HepG2 (cell line): Measurements from ENCODE around the gene EARS2. TPM values are rescaled to one million over a fixed set of nuclear protein-coding genes. Genes with fewer than 3 reads are reported as not detected.

ENCODE experiments used
- ATAC-seq: fragments of 200-7000 bp; cut with Tn5 transposase; 3 replicates; pipeline ENCODE4 v1.9.1; 2020; ENCODE audit warnings: mild to moderate bottlenecking, moderate library complexity
- BruUV-seq: library from RNA; stranded (reverse); fragments of 400-500 nt; replicated peaks from 2 replicates; lab custom pipeline; 2021; lab: Mats Ljungman, UMichigan
- CTCF ChIA-PET: fragments of 300-600 bp; formaldehyde crosslinking; extraction: SDS; loops from one replicate; lab custom pipeline; 2021; ENCODE audit warnings: low total read pairs, inconsistent platforms, low intra/inter-chr PET ratio; lab: Yijun Ruan, JAX
- POLR2A ChIA-PET: fragments of 350-600 bp; sonication (Branson Sonifier 250); formaldehyde crosslinking; loops from one replicate; lab custom pipeline; 2020; ENCODE audit warnings: antibody characterized with exemption, inconsistent platforms; lab: Yijun Ruan, JAX
- DNase-seq: peaks from one replicate; pipeline ENCODE4 v3.0.0-alpha.2; 2015; ENCODE audit warnings: low spot score
- FAIRE-seq: peaks from 3 replicates; lab custom pipeline; 2011; peaks lifted over from hg19 to GRCh38; lab: Jason Lieb, UNC
- H2AFZ ChIP-seq: one replicate; pipeline ENCODE4 v1.6.1; 2011; ENCODE audit warnings: low read length, inconsistent platforms
- H3K27ac ChIP-seq: fragments of 300-600 bp; 3 replicates; pipeline ENCODE4 v1.8.0; 2011; ENCODE audit warnings: mixed run types, mild to moderate bottlenecking, mixed read lengths, low read length, inconsistent platforms; ENCODE audit not compliant: insufficient read depth; ENCODE audit errors: extremely low read length
- H3K27me3 ChIP-seq, 2 experiments: fragments of 200-600 bp in 1 of 2; 2 replicates in 1 of 2; 3 replicates in 1 of 2; pipeline versions ENCODE4 v1.6.0 to v1.8.0; 2011; ENCODE audit warnings: low read length in 2 of 2, mild to moderate bottlenecking in 2 of 2, moderate library complexity in 2 of 2, inconsistent platforms in 1 of 2; ENCODE audit not compliant: insufficient read depth in 2 of 2, control insufficient read depth in 1 of 2
- H3K36me3 ChIP-seq, 2 experiments: fragments of 200-600 bp in 1 of 2; replicated peaks in 1 of 2; 2 replicates in 1 of 2; 3 replicates in 1 of 2; pipeline versions ENCODE4 v1.5.1 to v1.8.0; 2011; ENCODE audit warnings: low read length in 2 of 2, inconsistent platforms in 1 of 2; ENCODE audit not compliant: insufficient read depth in 2 of 2, control insufficient read depth in 1 of 2
- H3K4me1 ChIP-seq: 2 replicates; pipeline ENCODE4 v1.5.1; 2012; ENCODE audit warnings: low read length, inconsistent platforms; ENCODE audit not compliant: insufficient read depth
- H3K4me2 ChIP-seq: 2 replicates; pipeline ENCODE4 v1.6.0; 2011; ENCODE audit warnings: low read depth, low read length, inconsistent platforms
- H3K4me3 ChIP-seq, 3 experiments: fragments of 200-600 bp in 1 of 3; sonication (generic), shearing (Covaris generic) in 1 of 3; replicated peaks in 1 of 3; 2 replicates each; pipeline ENCODE4 v1.5.1; 2011 to 2016; ENCODE audit warnings: low read length in 3 of 3, inconsistent platforms in 2 of 3, low read depth in 2 of 3, mild to moderate bottlenecking in 2 of 3, control low read depth in 1 of 3, mixed read lengths in 1 of 3; ENCODE audit not compliant: insufficient read depth in 1 of 3
- H3K79me2 ChIP-seq: one replicate; pipeline ENCODE4 v1.6.1; 2011; ENCODE audit warnings: low read length, inconsistent platforms; ENCODE audit not compliant: insufficient read depth
- H3K9ac ChIP-seq: 2 replicates; pipeline ENCODE4 v1.6.0; 2011; ENCODE audit warnings: mild to moderate bottlenecking, low read depth, low read length, inconsistent platforms; ENCODE audit not compliant: insufficient read depth
- H3K9me3 ChIP-seq: 2 replicates; pipeline ENCODE4 v1.5.1; 2012; ENCODE audit warnings: mild to moderate bottlenecking, low read length
- H4K20me1 ChIP-seq: 2 replicates; pipeline ENCODE4 v1.6.0; 2011; ENCODE audit warnings: inconsistent platforms, mild to moderate bottlenecking, low read length, moderate library complexity; ENCODE audit not compliant: insufficient read depth
- HMG20B ChIP-seq: conservative IDR thresholded peaks from 2 replicates; pipeline ENCODE4 v1.6.1; 2016; ENCODE audit warnings: missing genetic modification reagents, missing compliant biosample characterization
- KAT2B ChIP-seq: fragments of 150-350 bp; IDR thresholded peaks from 2 replicates; pipeline ENCODE4 v1.6.1; 2014; ENCODE audit warnings: low read depth, low read length, borderline replicate concordance
- MXD1 ChIP-seq: sonication (generic); formaldehyde crosslinking; IDR thresholded peaks from 2 replicates; pipeline ENCODE4 v1.4.0; 2020; ENCODE audit warnings: mild to moderate bottlenecking, missing genetic modification reagents
- RFXAP ChIP-seq: sonication (generic); formaldehyde crosslinking; IDR thresholded peaks from 2 replicates; pipeline ENCODE4 v1.4.0; 2020; ENCODE audit warnings: missing genetic modification reagents, borderline replicate concordance
- ZNF121 ChIP-seq: sonication (generic); formaldehyde crosslinking; IDR thresholded peaks from 2 replicates; pipeline ENCODE4 v1.5.0; 2020; ENCODE audit warnings: mild to moderate bottlenecking, missing genetic modification reagents
- ZNF576 ChIP-seq: sonication (generic); formaldehyde crosslinking; IDR thresholded peaks from 2 replicates; pipeline ENCODE4 v1.4.0; 2020; ENCODE audit warnings: mild to moderate bottlenecking, missing genetic modification reagents
- ZNF652 ChIP-seq: IDR thresholded peaks from 2 replicates; pipeline ENCODE4 v1.6.1; 2016; ENCODE audit warnings: low read depth, borderline replicate concordance
- ZNF784 ChIP-seq: sonication (generic); formaldehyde crosslinking; IDR thresholded peaks from 2 replicates; pipeline ENCODE4 v1.5.1; 2020; ENCODE audit warnings: missing genetic modification reagents, mild to moderate bottlenecking, borderline replicate concordance
- ZSCAN29 ChIP-seq: sonication (generic); formaldehyde crosslinking; conservative IDR thresholded peaks from 2 replicates; pipeline ENCODE4 v1.4.0; 2020; ENCODE audit warnings: mild to moderate bottlenecking, missing genetic modification reagents
- WGBS: methylation state at CpG from one replicate; pipeline ENCODE4 v1.1.6; 2017; ENCODE audit warnings: low lambda C conversion rate; 5-methylcytosine and 5-hydroxymethylcytosine counted together
- in situ Hi-C: cut with HindIII; loops from 2 replicates; pipeline ENCODE4 v1.10.0; 2017; ENCODE audit warnings: low pct_unique_long_range_greater_than_20kb; ENCODE audit not compliant: extremely low pct_ligation_motif_present
- intact Hi-C: fragments of 100-400 bp; cut with micrococcal nuclease; formaldehyde crosslinking; loops from one replicate; pipeline ENCODE4 v1.10.0; 2022; ENCODE audit not compliant: unreplicated experiment
- polyA plus RNA-seq, 8 experiments: library from polyadenylated mRNA; depleted of rRNA in 3 of 8; stranded (reverse) in 7 of 8; unstranded in 1 of 8; fragments of >200 nt; fragmentation: Illumina TruSeq in 4 of 8; extraction: Trizol in 4 of 8; gene quantifications; 2 replicates each; pipeline versions ENCODE4 v1.2.1 to v1.2.3, GENCODE V29; 2011 to 2016; ENCODE audit warnings: low read depth in 4 of 8, missing spikeins in 1 of 8, mixed read lengths in 1 of 8; ENCODE audit not compliant: insufficient read depth in 1 of 8
- total RNA-seq, 5 experiments: library from RNA; depleted of rRNA; stranded (reverse); fragments of >200 nt; fragmentation: Illumina TruSeq; extraction: Trizol; gene quantifications; 2 replicates each; pipeline ENCODE4 v1.2.3, GENCODE V29; 2016; ENCODE audit warnings: low read depth in 1 of 5
- TF ChIP-seq, protein P1 (sequence below): sonication (generic); formaldehyde crosslinking; IDR thresholded peaks from 2 replicates; pipeline ENCODE4 v1.8.1; 2023; ENCODE audit warnings: mild to moderate bottlenecking, missing genetic modification reagents, borderline replicate concordance
- TF ChIP-seq, protein P2 (sequence below): IDR thresholded peaks from 2 replicates; pipeline ENCODE4 v1.6.1; 2012; ENCODE audit warnings: low read length, improper control_type of control experiment

EARS2 gene
- total and polyA plus RNA-seq, 2 of the 13 experiments (the other 11 are each of a cell fraction or from before 2014, with no cell fraction given): 49.4 to 80.4 TPM

DNA sequence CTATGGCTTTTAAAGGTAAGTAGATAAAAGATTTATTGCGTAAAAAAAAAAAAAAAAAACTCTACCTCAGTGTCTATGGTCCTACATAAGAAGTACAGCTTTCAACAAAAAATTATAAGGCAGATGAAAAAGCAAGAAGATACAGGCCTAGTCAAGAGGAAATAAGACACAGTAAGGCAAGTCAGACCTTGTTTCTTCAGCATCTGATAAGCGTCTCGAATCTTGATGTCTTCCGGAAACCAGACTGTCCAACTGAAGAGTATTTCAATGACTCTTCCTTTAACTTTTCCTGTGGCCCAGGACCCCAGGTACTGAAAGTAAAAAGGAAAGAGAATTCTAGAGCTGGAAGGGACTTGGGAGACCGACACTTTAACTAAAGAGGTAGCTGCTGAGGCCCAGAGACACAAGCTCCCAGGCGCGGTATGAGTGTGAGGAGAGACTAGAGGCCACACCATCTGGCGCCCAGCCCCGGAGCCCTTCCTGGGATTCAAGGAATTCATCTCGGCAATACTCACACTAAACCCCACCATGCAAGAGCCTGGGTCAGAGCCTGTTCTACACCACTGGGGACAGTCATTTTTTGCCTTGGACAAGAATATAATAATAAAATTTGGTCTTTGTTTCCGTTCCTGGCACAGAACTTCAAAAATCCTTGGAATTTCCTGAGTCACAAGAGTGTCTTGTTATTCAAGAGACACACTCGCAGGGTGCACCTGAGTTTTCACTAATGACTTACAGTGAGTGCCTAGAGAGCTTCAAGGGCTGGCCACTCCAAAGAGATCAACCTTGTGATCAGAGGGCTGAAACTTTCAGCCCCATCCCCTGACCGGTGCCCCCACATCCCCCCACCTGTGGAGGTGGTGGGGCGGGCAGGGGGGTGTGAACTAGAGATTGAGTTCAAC lies 65.4 kb downstream of the EARS2 start:
- ChIA-PET POLR2A (interaction anchor here (1.0 kb wide), 1 partner anchor 14 kb away, joined by 3 read pairs; no protein-coding TSS in a partner anchor), CTCF (no interaction called here)
- no peaks in the 10 kb centered on the region for H3K4me1 ChIP-seq
- no peaks in the 10 kb centered on the region for H3K27me3 ChIP-seq
- intact Hi-C loops (no loop called here), in situ Hi-C loops (no loop called here)
- no peak overlapping the region for H3K27ac ChIP-seq
- 95% methylated on average over 14 of the region's 14 CpGs for WGBS
- FAIRE-seq: no peak
- no peak overlapping the region for H3K4me2 ChIP-seq
- no peak overlapping the region for H3K4me3 ChIP-seq
- H3K9ac ChIP-seq: no peak overlapping the region
- H3K9me3 ChIP-seq: no peaks in the 10 kb centered on the region
- ATAC-seq: no peak
- no peak overlapping the region for H2AFZ ChIP-seq
- no peak for TF ChIP-seq HMG20B
- TF ChIP-seq ZNF121 (CRISPR knock-in tag): no peak
- TF ChIP-seq KAT2B: no peak
- TF ChIP-seq, protein P1, sequence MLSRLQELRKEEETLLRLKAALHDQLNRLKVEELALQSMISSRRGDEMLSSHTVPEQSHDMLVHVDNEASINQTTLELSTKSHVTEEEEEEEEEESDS (CRISPR knock-in tag): no peak
- TF ChIP-seq ZNF576 (CRISPR knock-in tag): no peak
- peaks cover 75 to 92% of the 10 kb centered on the region in 2 experiments for H3K36me3 ChIP-seq
- peaks cover 3% of the 10 kb centered on the region; the same call in 1 of the 2 replicates for H4K20me1 ChIP-seq
- no TSS peak for BruUV-seq
- H3K79me2 ChIP-seq: peaks cover 4% of the 10 kb centered on the region
- DNase-seq: no peak

- no TSS peak for BruUV-seq
- Histone ChIP-seq H4K20me1 (no peaks in the 10 kb centered on the region), H3K27ac (no peak overlapping the region), H3K36me3 (peaks cover 76 to 94% of the 10 kb centered on the region in 2 experiments), H3K79me2 (no peaks in the 10 kb centered on the region), H3K4me3 (no peak overlapping the region), H3K9me3 (no peaks in the 10 kb centered on the region), H3K27me3 (no peaks in the 10 kb centered on the region), H2AFZ (no peak overlapping the region), H3K4me2 (no peak overlapping the region), H3K9ac (no peak overlapping the region), H3K4me1 (no peaks in the 10 kb centered on the region)
- intact Hi-C loops (no loop called here), in situ Hi-C loops (no loop called here)
- 97% methylated on average over 5 of the region's 5 CpGs for WGBS
- ATAC-seq (peak; percentile 11; the same call in 1 of the 3 replicates), FAIRE-seq (no peak), DNase-seq (no peak)
- ChIA-PET POLR2A (no interaction called here), CTCF (no interaction called here)
- no peak for TF ChIP-seq ZNF784 (CRISPR knock-in tag)
- TF ChIP-seq ZNF652: 0 out of 2 replicates have a peak, but pooled peaks have one; percentile 17
- TF ChIP-seq, protein P2, sequence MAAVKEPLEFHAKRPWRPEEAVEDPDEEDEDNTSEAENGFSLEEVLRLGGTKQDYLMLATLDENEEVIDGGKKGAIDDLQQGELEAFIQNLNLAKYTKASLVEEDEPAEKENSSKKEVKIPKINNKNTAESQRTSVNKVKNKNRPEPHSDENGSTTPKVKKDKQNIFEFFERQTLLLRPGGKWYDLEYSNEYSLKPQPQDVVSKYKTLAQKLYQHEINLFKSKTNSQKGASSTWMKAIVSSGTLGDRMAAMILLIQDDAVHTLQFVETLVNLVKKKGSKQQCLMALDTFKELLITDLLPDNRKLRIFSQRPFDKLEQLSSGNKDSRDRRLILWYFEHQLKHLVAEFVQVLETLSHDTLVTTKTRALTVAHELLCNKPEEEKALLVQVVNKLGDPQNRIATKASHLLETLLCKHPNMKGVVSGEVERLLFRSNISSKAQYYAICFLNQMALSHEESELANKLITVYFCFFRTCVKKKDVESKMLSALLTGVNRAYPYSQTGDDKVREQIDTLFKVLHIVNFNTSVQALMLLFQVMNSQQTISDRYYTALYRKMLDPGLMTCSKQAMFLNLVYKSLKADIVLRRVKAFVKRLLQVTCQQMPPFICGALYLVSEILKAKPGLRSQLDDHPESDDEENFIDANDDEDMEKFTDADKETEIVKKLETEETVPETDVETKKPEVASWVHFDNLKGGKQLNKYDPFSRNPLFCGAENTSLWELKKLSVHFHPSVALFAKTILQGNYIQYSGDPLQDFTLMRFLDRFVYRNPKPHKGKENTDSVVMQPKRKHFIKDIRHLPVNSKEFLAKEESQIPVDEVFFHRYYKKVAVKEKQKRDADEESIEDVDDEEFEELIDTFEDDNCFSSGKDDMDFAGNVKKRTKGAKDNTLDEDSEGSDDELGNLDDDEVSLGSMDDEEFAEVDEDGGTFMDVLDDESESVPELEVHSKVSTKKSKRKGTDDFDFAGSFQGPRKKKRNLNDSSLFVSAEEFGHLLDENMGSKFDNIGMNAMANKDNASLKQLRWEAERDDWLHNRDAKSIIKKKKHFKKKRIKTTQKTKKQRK: no peak
- TF ChIP-seq RFXAP (CRISPR knock-in tag): 0 out of 2 replicates have a peak, but pooled peaks have one; percentile 33
- TF ChIP-seq MXD1 (CRISPR knock-in tag): no peak
- no peak for TF ChIP-seq ZSCAN29 (CRISPR knock-in tag)
Measured at GRCh38 chr16:23486480-23486879, 70.7 kb downstream of the EARS2 start.
